GM21381 (cell line): ENCODE data around the gene RIC3.

Experiments used
- ATAC-seq: cut with Tn5 transposase; IDR thresholded peaks from one replicate; pipeline ENCODE4 v1.9.1; 2021; ENCODE audit warnings: mild to moderate bottlenecking, moderate library complexity; ENCODE audit not compliant: unreplicated experiment

The RIC3 gene

DNA sequence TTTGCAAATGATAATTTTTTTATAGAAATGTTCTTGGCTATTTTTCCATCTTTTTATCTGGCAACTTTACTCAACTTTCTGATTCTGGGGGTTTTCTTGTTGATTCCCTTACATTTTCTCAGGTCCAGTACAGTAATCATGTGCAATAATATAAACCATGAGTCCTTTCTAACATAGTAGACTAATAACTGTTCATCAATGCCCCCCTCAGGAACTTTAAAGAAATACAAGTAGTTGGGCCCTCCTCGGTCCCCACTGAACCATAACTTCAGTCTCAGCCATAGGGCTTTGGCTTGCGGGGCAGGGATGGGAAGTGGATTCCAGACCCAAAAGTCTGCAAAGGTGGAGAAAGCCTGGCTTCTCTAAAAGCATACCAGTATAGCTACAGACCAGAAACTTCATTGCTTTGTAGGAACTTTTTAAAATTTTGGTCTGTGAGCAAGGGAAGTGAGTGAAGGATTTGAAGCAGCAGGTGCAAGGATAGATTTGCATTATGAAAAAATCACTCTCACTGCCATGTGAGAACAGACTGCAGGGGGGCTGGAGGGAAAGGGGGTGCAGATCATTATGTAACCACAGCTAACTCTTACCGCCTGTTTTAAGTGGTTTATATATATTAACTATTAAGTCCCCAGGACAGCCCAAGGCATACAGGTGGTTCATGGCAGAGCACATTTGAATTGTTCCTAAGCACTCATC is 98.3 kb downstream of the RIC3 start:
- ATAC-seq = no peak

DNA sequence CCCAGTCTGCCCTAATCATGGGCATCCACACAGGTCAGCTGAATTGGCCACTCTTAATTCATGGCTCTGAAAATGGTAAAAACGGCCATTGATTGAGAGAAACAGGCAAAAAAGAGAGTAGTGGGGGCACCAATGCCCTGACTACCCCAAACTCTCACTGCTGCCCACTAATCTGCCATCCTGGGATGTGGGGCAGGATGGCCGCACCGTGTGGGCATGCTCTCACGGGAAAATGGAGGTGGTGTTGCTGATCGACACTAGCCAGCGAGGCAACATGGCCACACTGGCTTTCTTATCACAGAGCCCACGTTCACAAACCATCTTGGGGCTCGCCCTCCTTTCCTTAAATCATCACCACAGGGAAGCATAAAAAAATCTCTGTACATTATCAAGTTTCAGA is 99.1 kb downstream of the RIC3 start:
- ATAC-seq = no peak

DNA sequence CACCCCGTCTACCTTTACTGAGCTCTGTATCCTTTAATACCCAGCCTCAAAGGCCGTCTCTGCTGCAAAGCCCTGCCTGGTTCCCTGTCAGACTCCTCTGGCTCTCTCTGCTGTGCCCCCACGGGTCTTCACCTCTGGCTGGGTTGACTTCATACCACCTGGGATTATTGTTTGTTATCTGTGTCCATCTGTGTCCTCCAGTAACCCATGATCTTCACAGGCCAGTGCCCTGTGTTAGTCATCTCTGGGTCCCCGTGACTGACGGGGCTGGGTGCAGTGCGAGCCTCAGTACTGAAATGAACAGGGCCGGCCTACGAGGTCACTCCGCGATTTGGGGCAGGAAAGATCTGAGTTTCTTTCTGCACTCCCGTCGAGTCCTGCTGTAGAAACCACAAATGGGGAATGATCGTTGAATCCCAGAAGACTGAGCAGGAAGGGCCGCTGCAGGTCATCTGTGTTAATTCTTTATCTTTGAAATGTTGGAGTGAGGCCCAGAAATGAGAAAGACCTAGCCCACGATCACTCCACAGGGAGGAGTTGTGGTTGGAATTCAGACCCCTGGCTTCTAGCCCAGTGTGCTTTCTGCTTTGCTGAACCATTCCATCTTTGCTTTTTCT is 100.1 kb downstream of the RIC3 start:
- no peak for ATAC-seq

DNA sequence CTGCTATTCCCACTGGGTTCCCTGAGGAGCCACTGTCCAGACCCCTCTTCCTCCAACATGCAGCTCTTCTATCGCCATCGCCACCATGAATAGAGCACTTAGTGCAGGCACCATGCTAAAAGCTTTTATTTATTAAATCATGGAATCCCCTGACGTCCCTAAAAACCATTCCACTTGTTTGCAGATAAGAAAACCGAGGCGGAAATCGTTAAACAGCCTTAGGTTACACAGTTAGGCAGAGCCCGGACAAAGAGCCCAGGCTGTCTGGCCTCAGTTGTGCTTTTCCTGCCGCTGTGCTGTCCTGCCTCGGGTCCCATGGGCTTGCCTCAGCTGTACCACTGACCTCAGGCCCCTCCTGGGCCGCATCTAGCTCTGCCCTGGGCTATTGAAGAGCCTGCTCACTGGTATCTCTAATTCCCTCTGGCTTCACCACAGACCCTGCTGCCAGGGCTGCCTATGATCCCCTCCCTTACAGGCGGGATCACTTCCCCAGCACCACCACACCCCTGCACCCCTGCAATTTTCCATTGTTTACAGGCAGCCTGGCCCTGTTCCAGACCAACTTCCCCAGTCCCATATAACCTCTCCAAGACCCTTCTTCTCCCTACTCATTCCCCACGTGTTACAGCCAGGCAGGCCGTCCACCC is 100.8 kb downstream of the RIC3 start:
- no peak for ATAC-seq

DNA sequence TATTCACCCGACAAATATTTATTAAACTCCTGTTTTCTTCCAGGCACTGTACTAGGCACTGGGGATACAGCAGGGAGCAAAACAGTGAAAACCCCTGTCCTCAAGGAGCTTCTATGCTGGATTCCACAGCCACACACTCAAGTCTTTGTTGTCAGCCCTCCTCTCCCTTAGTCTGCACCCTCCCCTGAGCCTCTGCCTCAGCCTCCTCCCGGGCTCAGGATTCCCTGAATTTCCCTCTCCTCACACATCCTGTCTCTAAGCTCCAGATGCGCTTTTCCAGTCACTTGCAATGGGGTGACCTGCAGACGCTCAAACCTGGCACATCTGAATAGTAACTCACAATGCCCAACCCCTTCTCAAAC is 101.3 kb downstream of the RIC3 start:
- no peak for ATAC-seq

DNA sequence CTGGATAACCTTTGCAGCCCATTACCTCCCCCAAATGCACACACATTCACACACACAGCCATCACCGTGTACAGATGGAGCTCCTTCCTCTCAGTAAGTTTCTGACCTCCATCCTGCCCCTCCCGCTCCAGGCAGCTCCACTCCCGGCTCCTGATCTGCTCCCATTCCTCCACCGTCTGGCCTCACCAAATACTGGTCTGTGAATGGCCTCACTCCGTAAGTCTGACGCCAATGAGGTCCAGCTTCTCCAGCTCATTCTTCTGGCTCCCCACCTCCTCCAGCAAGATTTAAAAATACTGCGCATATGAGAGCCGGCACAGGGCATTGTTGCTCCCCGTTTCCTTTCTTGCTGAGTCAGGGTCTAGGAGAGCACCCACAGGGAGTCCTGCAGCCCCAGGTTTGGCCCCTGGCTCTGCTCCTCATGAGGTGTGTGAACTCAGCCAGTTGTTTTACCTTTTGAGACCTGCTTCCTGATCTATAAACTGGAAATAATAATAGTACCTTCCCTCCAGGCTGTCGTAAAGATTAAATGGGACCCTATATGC is 101.8 kb downstream of the RIC3 start:
- no peak for ATAC-seq

DNA sequence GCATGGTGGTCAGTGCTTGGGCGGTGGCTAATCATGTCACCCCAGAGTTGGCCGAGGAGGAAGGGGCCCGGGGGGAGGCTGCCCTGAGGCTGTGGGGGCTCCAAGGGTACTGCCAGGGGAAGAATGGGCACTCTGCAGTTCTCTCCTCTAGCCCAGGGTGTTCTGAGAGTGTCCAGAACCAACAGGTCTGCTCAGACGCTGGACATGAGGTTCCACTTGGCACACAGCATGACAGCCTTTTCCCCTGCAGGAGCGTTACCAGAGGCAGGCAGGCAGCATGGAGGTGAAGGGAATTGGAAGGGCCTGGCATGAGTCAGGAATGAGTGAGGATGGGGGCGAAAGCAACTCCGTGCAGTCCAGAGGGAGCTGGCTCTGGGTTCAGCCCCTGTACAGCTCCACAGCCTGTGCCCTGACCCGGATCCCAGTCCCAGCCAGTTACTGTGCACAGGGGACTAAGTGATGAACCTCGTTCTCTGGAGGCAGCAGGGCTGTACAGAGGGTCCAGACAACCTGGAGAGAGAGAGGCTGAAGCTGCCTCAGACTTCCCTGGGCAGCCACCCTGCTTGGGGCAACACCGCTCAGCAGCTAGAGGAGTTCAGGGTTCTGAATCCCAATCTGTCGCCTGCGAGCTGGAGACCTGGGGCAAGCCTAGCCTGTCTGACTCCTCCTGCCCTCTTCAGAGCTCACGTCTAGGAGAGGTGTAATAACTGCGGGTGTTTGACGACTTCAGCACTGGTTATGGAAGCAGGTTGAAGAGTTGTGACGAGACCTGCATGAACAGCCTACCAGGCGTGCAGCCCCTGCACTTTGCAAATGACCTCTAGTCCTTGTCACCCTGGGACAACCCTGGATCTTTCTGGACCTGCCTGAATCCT is 102.6 kb downstream of the RIC3 start:
- no peak for ATAC-seq

DNA sequence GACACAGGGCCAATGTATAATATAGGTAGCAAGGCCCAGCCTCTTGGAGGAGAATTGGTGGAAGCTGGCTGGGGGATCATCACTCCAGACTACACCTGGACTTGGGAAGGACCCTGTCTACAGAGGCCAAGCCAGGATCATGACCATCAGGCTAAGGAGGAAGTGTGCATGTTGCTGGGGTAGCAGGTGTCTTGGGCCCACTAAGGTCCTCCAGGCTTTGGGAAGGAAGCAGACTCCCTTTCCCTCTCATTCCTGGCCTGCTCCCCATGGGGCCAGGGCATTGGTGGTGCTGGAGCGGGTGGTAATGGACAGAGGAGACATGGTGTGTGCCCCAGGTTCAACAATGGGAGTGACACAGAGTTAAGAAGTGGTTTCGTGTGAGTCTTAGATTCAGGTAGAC is 103.8 kb downstream of the RIC3 start:
- ATAC-seq = no peak

DNA sequence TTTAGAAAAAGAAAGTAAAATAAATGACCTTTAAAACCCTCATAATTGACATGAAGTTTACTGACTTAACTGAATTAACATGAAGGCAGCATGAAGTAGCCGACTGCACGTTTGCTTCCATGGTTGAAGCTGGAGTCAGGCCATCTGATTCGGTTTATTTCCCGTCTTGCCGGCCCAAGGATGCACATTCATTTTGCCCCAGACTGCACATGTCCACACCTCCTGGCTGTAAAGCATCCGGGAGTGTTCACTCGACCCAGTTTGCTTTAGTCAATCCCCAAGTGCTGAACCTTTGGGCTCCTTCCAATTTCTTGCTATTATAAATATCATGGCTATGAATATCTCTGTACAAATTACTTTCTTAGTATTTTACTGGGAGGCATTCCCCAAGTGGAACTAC is 105.5 kb downstream of the RIC3 start:
- ATAC-seq = no peak

DNA sequence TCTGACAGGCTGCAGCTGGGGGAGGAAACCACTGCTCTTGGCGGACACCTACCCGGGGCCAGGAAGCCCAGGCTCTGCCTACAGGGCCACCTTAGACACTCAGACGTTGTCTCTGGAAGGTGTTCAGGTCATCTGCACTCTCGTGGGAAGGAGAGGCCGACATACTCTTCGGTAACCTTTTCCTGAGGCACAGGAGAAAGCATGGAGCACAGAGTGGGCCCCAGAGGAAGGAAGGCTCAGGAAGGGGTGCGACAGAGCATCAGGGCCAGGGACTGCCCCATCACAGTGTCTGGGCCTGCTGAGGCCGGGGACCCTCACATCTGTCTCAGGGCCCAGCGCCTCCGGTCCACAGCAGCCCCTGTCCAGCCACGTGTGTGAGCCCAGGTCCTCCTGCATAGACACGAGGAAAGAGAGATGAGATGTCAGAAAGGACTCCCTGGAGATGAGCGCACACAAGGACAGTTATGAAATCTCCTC is 106.0 kb downstream of the RIC3 start:
- no peak for ATAC-seq

DNA sequence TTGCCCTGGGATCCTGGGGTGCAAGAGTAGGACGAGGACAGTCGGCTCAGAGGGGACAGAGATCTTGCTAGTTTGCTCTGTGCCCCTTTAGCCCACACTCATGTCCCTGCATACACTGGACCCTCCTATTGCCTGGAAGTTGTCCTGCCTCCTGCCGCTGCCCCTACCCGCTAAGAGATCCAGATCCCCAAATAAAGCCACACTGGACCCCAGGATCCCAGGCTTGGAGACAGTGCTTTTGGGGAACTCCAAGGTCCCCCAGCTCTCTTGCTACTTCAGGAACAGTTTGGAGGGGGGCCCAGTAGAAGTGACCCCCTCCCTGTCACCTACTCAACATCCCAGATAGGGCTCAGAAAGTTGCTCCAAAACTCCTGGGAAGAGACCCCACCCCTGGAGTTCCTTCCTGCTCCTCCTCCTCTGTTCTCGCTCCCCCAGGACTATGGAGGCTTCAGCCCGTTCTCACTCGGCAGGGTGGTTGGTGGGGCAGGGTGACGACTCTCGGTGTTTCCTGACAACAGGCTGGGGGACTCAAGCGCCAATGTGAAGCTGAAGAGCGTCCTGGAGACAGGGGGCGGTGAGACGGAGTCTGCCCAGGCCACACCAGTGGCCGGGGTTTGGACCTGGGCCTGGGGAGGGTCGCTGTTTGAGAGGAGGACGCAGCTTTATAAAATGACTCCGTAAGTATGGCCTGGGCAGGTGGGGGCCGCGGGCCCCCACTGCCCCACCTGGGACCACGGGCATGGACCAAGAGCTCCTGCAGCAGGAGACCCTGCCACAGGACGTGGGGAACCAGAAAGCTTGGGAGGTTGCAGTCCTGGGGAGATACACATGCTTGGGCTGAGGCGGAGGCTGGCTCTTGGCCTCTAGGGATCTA is 107.0 kb downstream of the RIC3 start:
- no peak for ATAC-seq

DNA sequence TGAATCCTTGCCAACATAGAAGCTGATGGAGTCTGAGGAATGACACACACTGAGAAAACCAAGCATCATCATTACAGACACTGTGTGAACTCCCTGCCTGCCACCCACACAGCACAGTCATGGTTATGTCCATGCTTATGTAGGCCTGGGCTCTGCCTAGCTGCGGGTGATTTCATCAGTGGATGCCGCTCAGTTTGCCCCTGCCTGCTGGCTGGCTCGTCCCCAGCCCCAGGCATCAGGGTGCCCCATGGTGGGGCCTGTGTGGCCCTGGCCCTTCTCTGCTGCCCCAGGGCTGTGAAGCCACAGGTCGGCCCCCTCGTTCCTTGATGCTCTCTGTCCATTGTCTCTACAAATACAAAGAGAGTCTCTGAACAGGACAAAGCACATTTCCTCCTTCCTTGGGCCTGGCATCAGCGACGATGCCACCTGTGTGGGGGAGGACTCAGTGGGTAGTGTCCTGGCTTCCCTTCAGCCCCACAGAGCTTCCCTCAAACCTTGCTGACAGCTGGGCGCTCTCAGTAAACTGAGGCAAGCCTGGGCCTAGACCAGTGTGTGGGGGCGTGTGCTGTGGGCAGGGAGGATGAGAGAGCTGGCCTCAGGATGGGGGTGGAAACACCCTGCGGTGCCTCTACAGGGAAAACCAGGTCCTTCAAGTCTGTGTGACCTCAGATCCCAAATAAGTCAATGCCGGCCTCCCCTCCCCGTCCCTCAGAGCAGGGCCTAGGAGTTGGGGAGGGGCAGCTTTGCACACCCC is 107.8 kb downstream of the RIC3 start:
- ATAC-seq = no peak

DNA sequence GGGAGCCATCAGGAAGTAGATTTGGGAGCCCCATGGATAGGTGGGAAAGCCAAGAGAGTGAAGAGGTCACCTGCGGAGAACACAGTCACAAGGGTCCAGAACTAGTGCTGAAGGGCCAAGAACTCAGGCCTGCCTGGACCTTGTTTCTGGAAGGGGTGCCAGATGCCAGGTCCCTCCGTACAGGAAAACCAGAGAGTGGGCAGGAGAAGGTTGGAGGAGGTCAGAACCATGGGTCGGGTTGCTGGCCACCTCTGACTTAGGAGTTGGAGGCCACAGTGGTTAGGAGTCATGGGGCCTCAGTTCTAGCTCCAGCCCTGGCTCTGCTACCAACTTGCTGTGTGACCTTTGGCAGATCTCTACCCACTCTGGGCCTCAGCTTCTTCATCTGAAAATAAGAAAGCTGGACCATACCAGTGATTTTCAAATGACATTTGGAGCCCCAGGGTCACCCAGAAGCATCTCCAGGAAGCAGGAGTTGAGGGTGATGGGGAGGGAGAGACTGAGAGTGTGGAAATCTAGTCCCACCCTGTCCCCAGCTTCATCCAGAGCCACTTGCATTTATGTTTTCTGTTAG is 108.6 kb downstream of the RIC3 start:
- no peak for ATAC-seq

DNA sequence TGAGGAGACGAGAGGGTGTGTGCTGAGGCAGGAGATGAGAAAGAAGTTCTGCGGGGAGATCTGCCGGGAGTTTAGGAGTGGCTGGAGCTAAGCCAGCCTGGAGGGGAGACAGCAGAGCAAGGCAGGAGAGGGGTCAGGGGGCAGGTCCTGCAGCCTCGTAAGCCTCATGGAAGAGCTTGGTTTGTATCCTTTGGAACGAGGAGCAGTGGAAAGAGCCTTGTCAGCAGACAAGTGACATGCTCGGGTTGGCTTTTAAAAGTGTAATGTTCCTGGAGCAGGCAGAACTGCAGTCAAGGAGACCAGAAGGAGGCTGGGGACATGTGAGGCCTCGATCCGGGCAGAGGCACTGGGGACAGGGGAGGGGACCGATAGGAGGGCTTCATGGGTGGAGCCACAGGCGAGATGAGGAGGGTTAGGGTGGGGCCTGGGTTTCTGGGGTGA is 109.2 kb downstream of the RIC3 start:
- ATAC-seq = no peak

DNA sequence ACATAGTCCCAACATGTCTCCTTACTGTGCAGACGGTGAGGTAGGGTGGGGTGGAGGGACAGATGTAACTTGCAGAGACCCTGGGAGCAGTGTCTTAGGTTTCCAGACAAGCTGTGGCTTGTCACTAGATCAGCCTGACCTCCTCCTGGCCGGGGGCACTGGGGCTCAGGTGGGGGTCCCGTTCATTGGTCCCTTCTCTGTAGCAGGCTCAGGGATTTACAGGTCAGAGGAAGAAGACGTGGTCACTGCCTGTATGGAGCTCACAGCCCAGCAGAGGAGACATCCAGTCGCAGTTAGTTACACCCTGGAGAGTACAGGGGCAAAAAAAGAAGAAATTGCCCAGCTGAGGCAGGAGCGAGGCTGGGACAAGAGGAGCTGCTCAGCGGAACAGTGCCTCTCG is 109.8 kb downstream of the RIC3 start:
- no peak for ATAC-seq

DNA sequence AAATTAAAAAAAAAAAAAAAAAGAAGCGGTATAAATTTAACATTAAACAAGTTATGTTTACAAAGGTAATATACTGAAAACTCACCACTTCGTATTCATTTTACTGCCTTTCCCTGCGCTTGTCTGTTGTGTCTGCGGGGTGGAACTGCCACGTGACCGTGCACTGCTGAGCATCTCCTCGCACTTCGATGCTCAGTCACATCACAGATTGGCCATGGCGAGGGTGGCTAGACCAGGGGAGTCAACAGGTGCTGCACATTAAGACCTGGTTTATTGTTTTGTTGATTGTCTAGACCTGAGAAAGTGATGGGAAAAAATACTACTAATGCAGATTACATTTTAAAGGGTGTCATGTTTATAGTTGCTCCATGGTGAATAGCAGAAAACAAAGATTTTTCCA is 110.6 kb downstream of the RIC3 start:
- ATAC-seq = no peak

DNA sequence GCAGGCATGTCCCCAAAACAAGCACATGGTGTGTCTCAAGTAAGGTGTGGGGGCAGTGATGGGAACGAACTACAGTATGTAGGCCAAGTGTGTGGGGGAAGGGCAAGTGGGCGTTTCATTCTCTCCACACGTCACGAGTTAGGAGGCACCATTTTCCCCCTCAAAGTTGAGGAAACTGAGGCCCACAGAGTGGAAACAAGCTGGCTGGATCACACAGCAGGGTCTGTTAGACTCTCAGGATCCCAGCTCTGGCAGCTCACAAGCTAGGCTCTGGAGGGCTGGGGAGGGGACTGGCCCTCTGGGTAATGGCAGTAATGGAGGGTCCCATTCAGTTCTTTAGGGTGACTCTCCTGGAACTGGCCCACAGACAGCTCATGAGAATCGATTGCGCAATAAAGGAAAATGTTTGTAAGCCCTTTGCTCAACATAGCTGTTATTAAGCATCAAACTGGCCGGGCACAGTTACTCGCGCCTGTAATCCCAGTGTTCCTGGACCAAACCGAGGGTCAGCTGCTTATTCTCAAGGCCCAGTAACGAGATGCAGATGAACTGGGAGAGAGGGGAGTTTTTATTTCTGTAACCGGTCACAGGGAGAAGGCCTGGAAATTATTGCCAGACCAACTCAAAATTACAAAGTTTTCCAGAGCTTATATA is 111.9 kb downstream of the RIC3 start:
- ATAC-seq = no peak
